CD14-positive monocyte (primary cell): ENCODE measurements around the gene CHD6. TPM values are rescaled to one million over a fixed set of nuclear protein-coding genes. Genes with fewer than 3 reads are reported as not detected.

Source experiments
- DNase-seq, 3 donors: peaks; one replicate each; pipeline ENCODE4 v3.0.0-alpha.2; 2011 to 2022
- H2AFZ ChIP-seq: 2 replicates; pipeline ENCODE4 v1.6.0; 2012; ENCODE audit warnings: mild to moderate bottlenecking, low read depth, low read length, inconsistent platforms; ENCODE audit not compliant: insufficient read depth, poor library complexity, severe bottlenecking
- H3K27ac ChIP-seq, 2 donors: 1 replicate in 1 of 2; 2 replicates in 1 of 2; pipeline ENCODE4 v1.5.1; 2012 to 2013; ENCODE audit warnings: low read length in 2 of 2, control low read depth in 1 of 2, inconsistent platforms in 1 of 2, low read depth in 1 of 2, mild to moderate bottlenecking in 1 of 2
- H3K27me3 ChIP-seq, 2 donors: one replicate each; pipeline versions ENCODE4 v1.6.0 to v1.6.1; 2011 to 2013; ENCODE audit warnings: low read length in 2 of 2; ENCODE audit not compliant: control insufficient read depth in 2 of 2, insufficient read depth in 2 of 2
- H3K36me3 ChIP-seq, 2 donors: replicated peaks in 1 of 2; 1 replicate in 1 of 2; 2 replicates in 1 of 2; pipeline versions ENCODE4 v1.5.1 to v1.6.1; 2012 to 2013; ENCODE audit warnings: low read length in 2 of 2, control low read depth in 1 of 2, inconsistent platforms in 1 of 2, mild to moderate bottlenecking in 1 of 2; ENCODE audit not compliant: insufficient read depth in 2 of 2, control insufficient read depth in 1 of 2
- H3K4me1 ChIP-seq, 2 donors: 1 replicate in 1 of 2; 2 replicates in 1 of 2; pipeline versions ENCODE4 v1.5.1 to v1.6.1; 2012 to 2013; ENCODE audit warnings: low read length in 2 of 2, control low read depth in 1 of 2, inconsistent platforms in 1 of 2, mild to moderate bottlenecking in 1 of 2, moderate library complexity in 1 of 2; ENCODE audit not compliant: insufficient read depth in 2 of 2, control insufficient read depth in 1 of 2
- H3K4me2 ChIP-seq: replicated peaks from 2 replicates; pipeline ENCODE3; 2012; ENCODE audit warnings: low read length, moderate library complexity, mild to moderate bottlenecking; ENCODE audit not compliant: poor library complexity, severe bottlenecking; ENCODE audit errors: extremely low read depth
- H3K4me3 ChIP-seq, 3 experiments: fragments of 200-600 bp in 1 of 3; sonication (generic) in 1 of 3; replicated peaks in 1 of 3; 1 replicate in 2 of 3; 2 replicates in 1 of 3; pipeline ENCODE4 v1.5.1; 2011 to 2013; ENCODE audit warnings: low read length in 3 of 3, mild to moderate bottlenecking in 3 of 3, control low read depth in 2 of 3, low read depth in 2 of 3, inconsistent platforms in 1 of 3, moderate library complexity in 1 of 3
- H3K79me2 ChIP-seq: 2 replicates; pipeline ENCODE4 v1.6.0; 2012; ENCODE audit warnings: mild to moderate bottlenecking, control low read depth, inconsistent platforms, low read length, moderate library complexity; ENCODE audit not compliant: insufficient read depth
- H3K9ac ChIP-seq: 2 replicates; pipeline ENCODE4 v1.6.0; 2017; ENCODE audit warnings: low read length, mild to moderate bottlenecking; ENCODE audit not compliant: insufficient read depth, poor library complexity, severe bottlenecking
- H3K9me3 ChIP-seq, 2 donors: replicated peaks in 1 of 2; 1 replicate in 1 of 2; 2 replicates in 1 of 2; pipeline versions ENCODE4 v1.5.1 to v1.6.1; 2012 to 2013; ENCODE audit warnings: low read length in 2 of 2, control low read depth in 1 of 2; ENCODE audit not compliant: control insufficient read depth in 1 of 2, insufficient read depth in 1 of 2
- H4K20me1 ChIP-seq: 2 replicates; pipeline ENCODE4 v1.6.0; 2012; ENCODE audit warnings: mild to moderate bottlenecking, low read length, control low read depth, moderate library complexity; ENCODE audit not compliant: insufficient read depth
- H3K27ac Mint-ChIP-seq, 7 donors: one replicate each; pipeline ENCODE4 v1.8.0; 2020; ENCODE audit warnings: mild to moderate bottlenecking in 7 of 7, mixed read lengths in 7 of 7, moderate library complexity in 6 of 7, inconsistent platforms in 2 of 7
- H3K27me3 Mint-ChIP-seq, 3 donors: one replicate each; pipeline ENCODE4 v1.8.0; 2021 to 2022; ENCODE audit warnings: low read depth in 3 of 3, mild to moderate bottlenecking in 3 of 3, mixed read lengths in 3 of 3, moderate library complexity in 3 of 3, inconsistent platforms in 1 of 3
- H3K36me3 Mint-ChIP-seq, 2 donors: one replicate each; pipeline ENCODE4 v1.8.0; 2020; ENCODE audit warnings: mixed read lengths in 2 of 2, inconsistent platforms in 1 of 2, mild to moderate bottlenecking in 1 of 2
- H3K4me1 Mint-ChIP-seq: one replicate; pipeline ENCODE4 v1.8.0; 2020; ENCODE audit warnings: mild to moderate bottlenecking, mixed read lengths
- H3K4me3 Mint-ChIP-seq, 2 donors: one replicate each; pipeline ENCODE4 v1.8.0; 2020; ENCODE audit warnings: mild to moderate bottlenecking in 2 of 2, mixed read lengths in 2 of 2, moderate library complexity in 1 of 2
- H3K9me3 Mint-ChIP-seq, 7 donors: one replicate each; pipeline ENCODE4 v1.8.0; 2020 to 2022; ENCODE audit warnings: mixed read lengths in 7 of 7, mild to moderate bottlenecking in 6 of 7, moderate library complexity in 6 of 7, inconsistent platforms in 2 of 7
- WGBS: methylation state at CpG from one replicate; pipeline ENCODE4 v1.1.5; 2013; ENCODE audit warnings: missing lambda C conversion rate; ENCODE audit not compliant: insufficient coverage; 5-methylcytosine and 5-hydroxymethylcytosine counted together
- intact Hi-C, 2 donors: fragments of 100-400 bp; cut with micrococcal nuclease; formaldehyde crosslinking; loops; one replicate each; pipeline versions ENCODE4 v1.15.0 to v1.15.1; 2023
- polyA plus RNA-seq, 3 donors: library from polyadenylated mRNA; depleted of rRNA in 1 of 3; unstranded in 2 of 3; stranded (reverse) in 1 of 3; fragments of 300-500 nt in 2 of 3; fragments of >200 nt in 1 of 3; fragmentation: Illumina TruSeq in 2 of 3; gene quantifications; 1 replicate in 2 of 3; 2 replicates in 1 of 3; pipeline ENCODE4 v1.2.3, GENCODE V29; 2012 to 2021
- TF ChIP-seq, protein P1 (sequence below): fragments of 200-600 bp; IDR thresholded peaks from one replicate; pipeline ENCODE4 v1.8.0; 2022; ENCODE audit warnings: antibody characterized with exemption, mild to moderate bottlenecking

The CHD6 gene
- polyA plus RNA-seq, 3 donors = 12.9 to 19.6 (median 13.0) TPM

DNA sequence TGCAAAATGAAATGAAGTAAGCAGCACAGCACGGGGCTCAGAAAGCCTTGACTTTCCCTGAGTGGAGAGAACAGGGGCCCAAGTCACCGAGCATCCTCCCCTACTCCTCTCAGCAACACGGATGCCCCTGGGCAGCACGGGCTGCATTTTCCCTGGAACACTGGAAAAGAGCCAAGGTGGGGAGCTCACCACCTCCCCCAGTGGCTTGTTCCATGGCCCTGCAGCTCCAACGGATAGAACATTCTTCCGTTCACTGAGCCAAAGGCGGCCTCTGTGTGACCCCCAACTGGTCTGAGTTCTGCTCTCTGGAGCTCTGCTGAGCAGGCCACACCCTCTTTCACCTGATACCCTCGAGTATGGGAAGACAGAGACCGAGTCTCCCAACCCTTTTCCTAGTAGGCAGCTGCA, 230.7 kb downstream of the CHD6 start:
- Histone ChIP-seq H3K4me2 (no peak overlapping the region), H3K4me3 (no peak overlapping the region), H4K20me1 (no peaks in the 10 kb centered on the region), H3K4me1 (no peaks in the 10 kb centered on the region), H3K36me3 (no peaks in the 10 kb centered on the region), H3K79me2 (no peaks in the 10 kb centered on the region), H3K27me3 (no peaks in the 10 kb centered on the region), H2AFZ (no peak overlapping the region), H3K9ac (no peak overlapping the region), H3K9me3 (no peaks in the 10 kb centered on the region), H3K27ac (no peak overlapping the region)
- Mint-ChIP-seq H3K9me3 (peaks cover 0 to 3% (median 1%) of the 10 kb centered on the region in 7 donors), H3K4me3 (no peak overlapping the region), H3K36me3 (no peaks in the 10 kb centered on the region), H3K4me1 (no peaks in the 10 kb centered on the region), H3K27me3 (peaks cover 7 to 28% (median 13%) of the 10 kb centered on the region in 3 donors), H3K27ac (peak overlapping the region in 1 of 7 donors; percentile 4)
- intact Hi-C loops = no loop called here
- 75% methylated on average over 8 of the region's 9 CpGs for WGBS
- TF ChIP-seq, protein P1, sequence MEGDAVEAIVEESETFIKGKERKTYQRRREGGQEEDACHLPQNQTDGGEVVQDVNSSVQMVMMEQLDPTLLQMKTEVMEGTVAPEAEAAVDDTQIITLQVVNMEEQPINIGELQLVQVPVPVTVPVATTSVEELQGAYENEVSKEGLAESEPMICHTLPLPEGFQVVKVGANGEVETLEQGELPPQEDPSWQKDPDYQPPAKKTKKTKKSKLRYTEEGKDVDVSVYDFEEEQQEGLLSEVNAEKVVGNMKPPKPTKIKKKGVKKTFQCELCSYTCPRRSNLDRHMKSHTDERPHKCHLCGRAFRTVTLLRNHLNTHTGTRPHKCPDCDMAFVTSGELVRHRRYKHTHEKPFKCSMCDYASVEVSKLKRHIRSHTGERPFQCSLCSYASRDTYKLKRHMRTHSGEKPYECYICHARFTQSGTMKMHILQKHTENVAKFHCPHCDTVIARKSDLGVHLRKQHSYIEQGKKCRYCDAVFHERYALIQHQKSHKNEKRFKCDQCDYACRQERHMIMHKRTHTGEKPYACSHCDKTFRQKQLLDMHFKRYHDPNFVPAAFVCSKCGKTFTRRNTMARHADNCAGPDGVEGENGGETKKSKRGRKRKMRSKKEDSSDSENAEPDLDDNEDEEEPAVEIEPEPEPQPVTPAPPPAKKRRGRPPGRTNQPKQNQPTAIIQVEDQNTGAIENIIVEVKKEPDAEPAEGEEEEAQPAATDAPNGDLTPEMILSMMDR = no peak
- DNase-seq = no peak

DNA sequence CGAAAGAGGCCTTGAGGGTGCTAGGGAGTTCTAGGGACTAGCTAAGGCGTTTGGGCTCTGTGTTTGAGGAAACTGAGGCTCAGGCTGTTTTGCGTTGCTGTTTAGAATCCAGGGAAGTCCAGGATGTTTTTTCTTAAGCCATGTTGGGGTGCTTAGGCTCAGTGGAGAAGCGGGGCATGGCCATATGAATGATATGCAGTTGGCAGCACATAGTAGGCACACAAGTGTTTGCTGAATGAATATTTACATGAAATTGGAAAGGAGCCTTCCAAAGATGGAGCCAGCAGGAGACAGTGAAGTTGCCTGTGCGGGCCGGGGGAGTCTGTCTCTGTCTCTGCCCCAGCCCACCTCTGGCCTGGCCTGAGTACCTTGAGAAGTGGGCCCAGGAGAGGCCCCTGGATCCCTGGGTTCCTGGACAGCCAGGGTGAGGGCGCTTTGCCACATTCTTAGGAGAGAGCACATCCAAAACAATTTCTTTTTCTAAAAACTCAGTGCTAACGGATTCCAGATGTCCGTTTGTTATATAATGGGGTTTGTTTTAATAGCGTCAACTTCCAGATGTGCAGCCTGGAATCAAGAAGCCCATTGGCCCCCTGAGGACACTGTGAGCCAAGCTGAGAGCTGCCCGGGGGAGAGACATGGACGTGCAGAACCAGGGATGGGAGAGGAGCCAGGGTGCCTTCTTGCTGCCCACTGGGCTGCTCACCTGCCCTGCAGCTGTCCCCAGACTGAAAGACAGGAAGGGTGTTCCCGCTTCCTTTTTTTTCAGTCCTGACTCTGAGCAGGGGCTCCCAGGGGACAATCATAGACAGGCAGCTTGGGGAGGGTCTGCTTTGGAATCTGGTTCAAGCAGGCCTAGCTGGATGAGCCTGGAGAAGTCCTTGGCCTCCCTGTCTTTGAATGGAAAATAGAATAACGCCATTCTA, 231.4 kb downstream of the CHD6 start:
- intact Hi-C loops = no loop called here
- Histone ChIP-seq H3K27ac (no peak overlapping the region), H3K9me3 (no peaks in the 10 kb centered on the region), H3K4me3 (no peak overlapping the region), H3K36me3 (no peaks in the 10 kb centered on the region), H3K4me2 (no peak overlapping the region), H3K9ac (no peak overlapping the region), H3K4me1 (no peaks in the 10 kb centered on the region), H3K79me2 (no peaks in the 10 kb centered on the region), H4K20me1 (no peaks in the 10 kb centered on the region), H2AFZ (no peak overlapping the region), H3K27me3 (no peaks in the 10 kb centered on the region)
- no peak overlapping the region for H3K4me3 Mint-ChIP-seq
- WGBS = 87% methylated on average over 11 of the region's 14 CpGs
- DNase-seq = no peak
- H3K36me3 Mint-ChIP-seq = no peaks in the 10 kb centered on the region
- H3K27me3 Mint-ChIP-seq = peaks cover 11 to 32% (median 15%) of the 10 kb centered on the region in 3 donors
- H3K4me1 Mint-ChIP-seq = no peaks in the 10 kb centered on the region
- no peak overlapping the region for H3K27ac Mint-ChIP-seq
- H3K9me3 Mint-ChIP-seq = peaks cover 0 to 3% (median 1%) of the 10 kb centered on the region in 7 donors
- TF ChIP-seq, protein P1 = no peak
